Endodermal cell (in vitro differentiated cells): Measurements from ENCODE around the gene PNPLA6. TPM values are rescaled to one million over a fixed set of nuclear protein-coding genes. Genes with fewer than 3 reads are reported as not detected.

Source experiments
- DNase-seq: peaks from one replicate; pipeline ENCODE4 v3.0.0-alpha.2; 2017
- H3K27ac ChIP-seq: 2 replicates; pipeline ENCODE4 v1.5.1; 2013; ENCODE audit warnings: mild to moderate bottlenecking, low read depth, low read length, moderate library complexity
- H3K27me3 ChIP-seq: 2 replicates; pipeline ENCODE4 v1.6.1; 2013; ENCODE audit warnings: mild to moderate bottlenecking, low read length, moderate library complexity; ENCODE audit not compliant: insufficient read depth, control insufficient read depth, poor library complexity, severe bottlenecking
- H3K36me3 ChIP-seq: 2 replicates; pipeline ENCODE4 v1.7.0; 2013; ENCODE audit warnings: mild to moderate bottlenecking, low read length, moderate library complexity; ENCODE audit not compliant: control insufficient read depth, insufficient read depth
- H3K4me1 ChIP-seq: one replicate; pipeline ENCODE4 v1.7.0; 2013; ENCODE audit warnings: low read length; ENCODE audit not compliant: control insufficient read depth, insufficient read depth
- H3K4me3 ChIP-seq: 2 replicates; pipeline ENCODE4 v1.5.1; 2013; ENCODE audit warnings: mild to moderate bottlenecking, low read length, moderate library complexity
- H3K9ac ChIP-seq: 2 replicates; pipeline ENCODE4 v1.6.1; 2013; ENCODE audit warnings: mild to moderate bottlenecking, low read length, moderate library complexity; ENCODE audit not compliant: poor library complexity, severe bottlenecking; ENCODE audit errors: extremely low read depth
- H3K9me3 ChIP-seq: 2 replicates; pipeline ENCODE4 v1.6.1; 2013; ENCODE audit warnings: mild to moderate bottlenecking, low read length, moderate library complexity; ENCODE audit not compliant: control insufficient read depth
- H3K27ac Mint-ChIP-seq: 2 replicates; pipeline ENCODE4 v1.8.0; 2020; ENCODE audit warnings: mixed read lengths
- H3K27me3 Mint-ChIP-seq: 2 replicates; pipeline ENCODE4 v1.8.0; 2021; ENCODE audit warnings: mild to moderate bottlenecking, mixed read lengths; ENCODE audit not compliant: insufficient read depth
- H3K36me3 Mint-ChIP-seq: 2 replicates; pipeline ENCODE4 v1.8.0; 2020; ENCODE audit warnings: low read depth, mixed read lengths
- H3K4me1 Mint-ChIP-seq: 2 replicates; pipeline ENCODE4 v1.8.0; 2020; ENCODE audit warnings: mixed read lengths
- H3K4me3 Mint-ChIP-seq: 2 replicates; pipeline ENCODE4 v1.8.0; 2020; ENCODE audit warnings: mild to moderate bottlenecking, moderate library complexity, mixed read lengths
- H3K9me3 Mint-ChIP-seq: 2 replicates; pipeline ENCODE4 v1.8.0; 2020; ENCODE audit warnings: mild to moderate bottlenecking, mixed read lengths
- WGBS, 2 experiments: methylation state at CpG; one replicate each; pipeline versions ENCODE4 v1.1.5 to v1.1.7; 2013; ENCODE audit warnings: missing lambda C conversion rate in 2 of 2, mixed read lengths in 1 of 2; ENCODE audit not compliant: insufficient coverage in 1 of 2, insufficient read length in 1 of 2; 5-methylcytosine and 5-hydroxymethylcytosine counted together
- total RNA-seq, 2 donors: library from RNA; stranded (reverse); fragmentation: NEBNext Ultra II Directional in 1 of 2; extraction: Animal tissue kit (Norgen Biotek cat#: 25700) in 1 of 2; gene quantifications; 2 replicates in 1 of 2; 3 replicates in 1 of 2; pipeline ENCODE4 v1.2.1, GENCODE V29; 2021
- TF ChIP-seq, protein P1 (sequence below): fragments of 200-600 bp; sonication (generic); conservative IDR thresholded peaks from 2 replicates; pipeline ENCODE4 v1.5.0; 2021; ENCODE audit warnings: antibody characterized with exemption, mild to moderate bottlenecking

The PNPLA6 gene
- total RNA-seq, 2 donors from 2014 or later = 86.1 to 124 TPM

DNA sequence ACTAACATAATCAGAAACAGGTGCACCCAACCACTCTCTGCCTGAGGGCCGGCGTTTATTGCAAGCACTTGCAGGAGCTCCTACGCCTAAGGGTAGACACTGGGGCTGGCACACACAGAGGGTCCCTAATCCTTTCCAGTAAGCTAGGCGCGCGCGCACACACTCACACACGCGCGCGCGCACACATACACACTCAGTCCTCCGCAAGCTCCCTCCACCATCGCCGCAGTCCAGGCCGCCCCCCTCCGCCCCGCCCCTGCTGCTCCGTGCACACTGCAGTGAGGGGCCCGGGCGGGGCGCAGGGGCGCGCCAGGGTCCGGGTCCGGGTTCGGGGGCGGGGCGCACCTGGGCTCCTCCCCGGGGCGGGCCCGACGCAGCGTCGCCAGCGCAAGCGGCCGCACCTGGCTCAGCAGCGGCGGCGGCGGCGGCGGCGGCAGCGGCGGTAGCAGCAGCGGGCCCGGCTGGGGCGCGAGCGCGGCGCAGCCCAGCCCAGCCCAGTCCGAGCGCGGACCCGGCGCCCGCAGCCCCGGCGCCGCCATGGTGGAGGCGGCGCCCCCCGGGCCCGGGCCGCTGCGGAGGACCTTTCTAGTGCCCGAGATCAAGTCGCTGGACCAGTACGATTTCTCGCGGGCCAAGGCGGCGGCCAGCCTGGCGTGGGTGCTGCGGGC lies 60.1 kb downstream of the PNPLA6 start, which contains the start of gene CAMSAP3:
TSS of gene CAMSAP3 (plus strand) at position 398 of the 668 bp plus-strand sequence. CDS start at position 538, 140 bp downstream.
- H3K27me3 Mint-ChIP-seq = peaks cover 21% of the 10 kb centered on the region
- TF ChIP-seq, protein P1, sequence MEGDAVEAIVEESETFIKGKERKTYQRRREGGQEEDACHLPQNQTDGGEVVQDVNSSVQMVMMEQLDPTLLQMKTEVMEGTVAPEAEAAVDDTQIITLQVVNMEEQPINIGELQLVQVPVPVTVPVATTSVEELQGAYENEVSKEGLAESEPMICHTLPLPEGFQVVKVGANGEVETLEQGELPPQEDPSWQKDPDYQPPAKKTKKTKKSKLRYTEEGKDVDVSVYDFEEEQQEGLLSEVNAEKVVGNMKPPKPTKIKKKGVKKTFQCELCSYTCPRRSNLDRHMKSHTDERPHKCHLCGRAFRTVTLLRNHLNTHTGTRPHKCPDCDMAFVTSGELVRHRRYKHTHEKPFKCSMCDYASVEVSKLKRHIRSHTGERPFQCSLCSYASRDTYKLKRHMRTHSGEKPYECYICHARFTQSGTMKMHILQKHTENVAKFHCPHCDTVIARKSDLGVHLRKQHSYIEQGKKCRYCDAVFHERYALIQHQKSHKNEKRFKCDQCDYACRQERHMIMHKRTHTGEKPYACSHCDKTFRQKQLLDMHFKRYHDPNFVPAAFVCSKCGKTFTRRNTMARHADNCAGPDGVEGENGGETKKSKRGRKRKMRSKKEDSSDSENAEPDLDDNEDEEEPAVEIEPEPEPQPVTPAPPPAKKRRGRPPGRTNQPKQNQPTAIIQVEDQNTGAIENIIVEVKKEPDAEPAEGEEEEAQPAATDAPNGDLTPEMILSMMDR = no peak
- peaks cover 14% of the 10 kb centered on the region for H3K4me1 Mint-ChIP-seq
- WGBS, 2 experiments = 0% methylated on average over 17 to 78 of the region's 78 CpGs
- Histone ChIP-seq H3K36me3 (peaks cover 15% of the 10 kb centered on the region), H3K27me3 (no peaks in the 10 kb centered on the region), H3K27ac (no peak within 1 kb of the TSS), H3K9ac (peak within 1 kb of the TSS; percentile 57), H3K4me1 (peaks cover 7% of the 10 kb centered on the region), H3K4me3 (peak within 1 kb of the TSS; percentile 82), H3K9me3 (no peaks in the 10 kb centered on the region)
- peak within 1 kb of the TSS; percentile 74 for H3K4me3 Mint-ChIP-seq
- H3K27ac Mint-ChIP-seq = no peak within 1 kb of the TSS
- H3K9me3 Mint-ChIP-seq = no peaks in the 10 kb centered on the region
- DNase-seq = peak; percentile 93
- peaks cover 17% of the 10 kb centered on the region for H3K36me3 Mint-ChIP-seq

DNA sequence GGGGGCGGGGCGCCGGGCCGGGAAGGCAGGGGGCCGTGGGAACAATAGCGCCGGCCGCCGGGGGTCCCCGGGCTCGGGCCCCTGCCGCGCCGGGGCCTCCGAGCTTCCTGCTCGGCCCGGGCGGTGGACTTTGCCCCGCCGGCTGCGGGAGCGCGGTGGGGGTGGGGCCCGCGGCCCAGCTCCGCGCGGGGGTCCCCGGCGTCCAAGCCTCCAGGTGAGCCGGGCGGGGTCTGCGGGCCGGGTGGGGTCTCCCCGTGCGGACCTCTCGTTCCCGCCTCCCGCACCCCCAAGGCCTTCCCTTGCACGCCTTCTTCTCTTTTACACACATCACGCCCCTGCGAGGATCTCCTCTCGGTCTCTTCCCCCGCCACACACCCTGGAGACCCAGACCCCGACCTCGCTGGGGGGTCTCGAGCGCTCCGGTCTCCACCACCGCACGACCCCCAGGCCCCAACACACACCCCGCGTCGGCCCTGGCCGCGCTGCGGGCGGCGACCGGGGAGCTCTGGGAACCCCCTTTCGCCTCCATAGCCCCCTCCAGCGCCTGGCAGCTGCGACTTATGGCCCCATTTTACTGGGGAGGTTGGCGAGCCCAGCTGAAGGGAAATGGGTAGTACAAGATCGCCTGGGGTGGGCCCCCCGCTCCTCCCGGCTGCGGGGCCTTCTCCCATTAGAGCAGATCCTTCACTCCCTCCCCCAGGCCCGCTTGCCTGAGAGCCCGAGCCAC lies 60.9 kb downstream of the PNPLA6 start:
- Histone ChIP-seq H3K9me3 (no peaks in the 10 kb centered on the region), H3K36me3 (peaks cover 15% of the 10 kb centered on the region), H3K4me1 (peaks cover 7% of the 10 kb centered on the region), H3K9ac (peak overlapping the region; percentile 57), H3K4me3 (peak overlapping the region; percentile 82), H3K27ac (no peak overlapping the region), H3K27me3 (no peaks in the 10 kb centered on the region)
- Mint-ChIP-seq H3K27me3 (peaks cover 17% of the 10 kb centered on the region), H3K27ac (no peak overlapping the region), H3K36me3 (peaks cover 19% of the 10 kb centered on the region), H3K4me3 (peak overlapping the region; percentile 74), H3K9me3 (no peaks in the 10 kb centered on the region), H3K4me1 (peaks cover 14% of the 10 kb centered on the region)
- 0 to 4% methylated on average over 13 to 69 of the region's 70 CpGs for WGBS, 2 experiments
- TF ChIP-seq, protein P1 = no peak
- no peak for DNase-seq

DNA sequence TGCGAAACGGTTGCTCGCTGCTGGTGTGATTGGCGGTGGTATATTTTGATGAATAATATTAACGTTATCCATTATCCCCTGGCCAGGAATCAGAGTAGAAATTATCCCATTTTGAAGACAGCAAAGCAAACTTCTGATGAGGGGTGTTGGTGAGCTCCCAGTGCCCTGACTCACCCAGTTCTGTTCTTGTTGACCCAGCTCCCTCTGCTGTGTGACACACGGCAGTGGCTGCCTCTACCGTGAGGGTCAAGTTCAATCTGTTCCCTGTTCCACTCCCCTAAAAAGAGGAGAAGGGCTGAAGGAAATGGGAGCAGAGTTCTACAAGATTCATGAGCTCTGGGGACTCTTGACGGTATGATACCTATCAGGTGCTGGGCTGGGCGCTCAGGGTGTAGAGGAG lies 62.2 kb downstream of the PNPLA6 start:
- peak overlapping the region; percentile 82 for H3K4me3 ChIP-seq
- TF ChIP-seq, protein P1 = no peak
- peaks cover 17% of the 10 kb centered on the region for H3K27me3 Mint-ChIP-seq
- no peak overlapping the region for H3K9ac ChIP-seq
- H3K27ac ChIP-seq = no peak overlapping the region
- DNase-seq = no peak
- H3K27ac Mint-ChIP-seq = no peak overlapping the region
- H3K36me3 ChIP-seq = peaks cover 15% of the 10 kb centered on the region
- 85 to 87% methylated on average over 3 to 9 of the region's 9 CpGs for WGBS, 2 experiments
- peaks cover 19% of the 10 kb centered on the region for H3K4me1 Mint-ChIP-seq
- peaks cover 23% of the 10 kb centered on the region for H3K36me3 Mint-ChIP-seq
- H3K9me3 ChIP-seq = no peaks in the 10 kb centered on the region
- no peaks in the 10 kb centered on the region for H3K9me3 Mint-ChIP-seq
- no peaks in the 10 kb centered on the region for H3K27me3 ChIP-seq
- peaks cover 7% of the 10 kb centered on the region for H3K4me1 ChIP-seq
- peak overlapping the region; percentile 74 for H3K4me3 Mint-ChIP-seq
